Psoas muscle (tissue), 8 donors: ENCODE measurements around the gene E2F8. TPM values are rescaled to one million over a fixed set of nuclear protein-coding genes. Genes with fewer than 3 reads are reported as not detected.

Experiments used
- ATAC-seq, 4 donors: fragments of 200-7000 bp; cut with Tn5 transposase; one replicate each; pipeline ENCODE4 v1.9.1; 2020; ENCODE audit warnings: moderate library complexity in 3 of 4, mild to moderate bottlenecking in 2 of 4
- DNase-seq, 2 donors: peaks; one replicate each; pipeline ENCODE4 v3.0.0-alpha.2; 2020
- H3K27ac ChIP-seq: fragments of 200-600 bp; one replicate; pipeline ENCODE4 v1.8.0; 2022
- H3K27me3 ChIP-seq, 3 donors: fragments of 200-600 bp in 1 of 3; one replicate each; pipeline versions ENCODE4 v1.6.1 to v1.8.0; 2013 to 2022; ENCODE audit warnings: low read length in 2 of 3, mild to moderate bottlenecking in 2 of 3, moderate library complexity in 1 of 3; ENCODE audit not compliant: insufficient read depth in 3 of 3
- H3K36me3 ChIP-seq, 2 donors: fragments of 200-600 bp in 1 of 2; one replicate each; pipeline versions ENCODE4 v1.6.1 to v1.8.0; 2013 to 2022; ENCODE audit warnings: low read depth in 1 of 2, mild to moderate bottlenecking in 1 of 2, moderate library complexity in 1 of 2; ENCODE audit not compliant: insufficient read depth in 1 of 2
- H3K4me1 ChIP-seq: fragments of 200-600 bp; one replicate; pipeline ENCODE4 v1.8.0; 2022
- H3K4me3 ChIP-seq: fragments of 200-600 bp; one replicate; pipeline ENCODE4 v1.8.0; 2022; ENCODE audit warnings: mild to moderate bottlenecking
- H3K9me3 ChIP-seq: fragments of 200-600 bp; one replicate; pipeline ENCODE4 v1.8.0; 2022
- CTCF ChIP-seq: fragments of 200-600 bp; IDR thresholded peaks from one replicate; pipeline ENCODE4 v1.8.0; 2022; ENCODE audit warnings: antibody characterized with exemption
- WGBS, 3 donors: extraction: QIAGEN DNeasy Blood & Tissue Kit; methylation state at CpG; one replicate each; pipeline versions ENCODE4 v1.1.6 to v1.1.7; 2013; 5-methylcytosine and 5-hydroxymethylcytosine counted together
- intact Hi-C, 2 donors: fragments of 100-400 bp; cut with DNase I; formaldehyde crosslinking; loops; one replicate each; pipeline versions ENCODE4 v1.11.0 to v1.14.2; 2022
- long read RNA-seq, 2 donors: library from polyadenylated mRNA; unstranded; transcript quantifications; one replicate each; pipeline ENCODE4 v2.0.0, GENCODE V29; 2021
- polyA plus RNA-seq, 3 donors: library from polyadenylated mRNA; stranded (reverse); fragments of 200-250 nt; gene quantifications; one replicate each; pipeline ENCODE4 v1.2.3, GENCODE V29; 2013
- total RNA-seq, 4 donors: library from RNA; stranded (reverse); fragmentation: NEBNext Ultra II Directional in 2 of 4; extraction: Animal tissue kit (Norgen Biotek cat#: 25700) in 2 of 4; gene quantifications; one replicate each; pipeline versions ENCODE4 v1.2.1 to v1.2.4, GENCODE V29; 2021 to 2023
- donor health status: healthy with polysubstance abuse.
- donor health status: DM: no; HTN: no; CAD: no; lungs with moderate emphysema.
- donor health status: Bipolar disorder and iron deficiency.
- donor health status: healthy.
- donor health status: DM: yes; HTN: yes; CAD: no.
- donor health status: DM: no; HTN: no; CAD: no.
- donor health status: DM: no; HTN: no; CAD: no.
- donor health status: DM: yes; HTN: yes; CAD: no.

The E2F8 gene
- 10 to 100 TPM in 1 of 4 donors, 1 to 10 TPM in 3; 1.4 to 11.6 (median 3.9) TPM for total RNA-seq
- polyA plus RNA-seq: 1 to 10 TPM in 2 of 3 donors, under 1 TPM in 1; 1.00 to 1.5 (median 1.2) TPM
- long read RNA-seq, donor 1, partial matches to known transcripts: 1 of 1 reads
- long read RNA-seq, donor 1, other reads (novel, unspliced or antisense): 0 of 1 reads
- long read RNA-seq, donor 2: 0 reads

GRCh38 chr11:19240420-19241259 lies at the start of gene E2F8:
TSS of gene E2F8 (minus strand) at chr11:19240945. CDS start at chr11:19240121, 824 bp downstream.
- Histone ChIP-seq H3K27me3 (peaks cover 0 to 27% (median 9%) of the 10 kb centered on the region in 3 donors), H3K36me3 (no peaks in the 10 kb centered on the region), H3K27ac (peak within 1 kb of the TSS; percentile 79), H3K9me3 (no peaks in the 10 kb centered on the region), H3K4me1 (peaks cover 10% of the 10 kb centered on the region), H3K4me3 (peak within 1 kb of the TSS; percentile 81)
- 0 to 1% (median 1%) methylated on average over 50 to 59 of the region's 59 CpGs for WGBS, 3 donors
- TF ChIP-seq CTCF: no peak
- peak; percentile 93 to 97 (median 96) for ATAC-seq
- DNase-seq: peak; percentile 91 to 95
- intact Hi-C loops: loop anchor here in 1 of 2 donors (10.0 kb wide), 1 partner anchor 56 kb away; no protein-coding TSS in a partner anchor

GRCh38 chr11:19290356-19290755 lies 49.6 kb upstream of the E2F8 start:
- H3K27ac ChIP-seq: no peak overlapping the region
- no peaks in the 10 kb centered on the region for H3K27me3 ChIP-seq
- H3K9me3 ChIP-seq: no peaks in the 10 kb centered on the region
- no peak overlapping the region for H3K4me3 ChIP-seq
- no peaks in the 10 kb centered on the region for H3K36me3 ChIP-seq
- TF ChIP-seq CTCF: no peak
- H3K4me1 ChIP-seq: no peaks in the 10 kb centered on the region
- no peak for ATAC-seq
- 90 to 96% (median 95%) methylated on average over 2 of the region's 2 CpGs for WGBS, 3 donors
- no peak for DNase-seq
- intact Hi-C loops: no loop called here

GRCh38 chr11:19288256-19288655 lies 47.5 kb upstream of the E2F8 start:
- H3K27ac ChIP-seq: no peak overlapping the region
- DNase-seq: no peak
- ATAC-seq: no peak
- 57 to 67% (median 62%) methylated on average over 3 of the region's 3 CpGs for WGBS, 3 donors
- H3K4me3 ChIP-seq: no peak overlapping the region
- intact Hi-C loops: no loop called here
- H3K9me3 ChIP-seq: no peaks in the 10 kb centered on the region
- TF ChIP-seq CTCF: no peak
- H3K27me3 ChIP-seq: no peaks in the 10 kb centered on the region
- no peaks in the 10 kb centered on the region for H3K4me1 ChIP-seq
- no peaks in the 10 kb centered on the region for H3K36me3 ChIP-seq

GRCh38 chr11:19286411-19286810 lies 45.7 kb upstream of the E2F8 start:
- Histone ChIP-seq H3K4me3 (no peak overlapping the region), H3K4me1 (no peaks in the 10 kb centered on the region), H3K27ac (no peak overlapping the region), H3K36me3 (no peaks in the 10 kb centered on the region), H3K9me3 (no peaks in the 10 kb centered on the region), H3K27me3 (no peaks in the 10 kb centered on the region)
- intact Hi-C loops: no loop called here
- DNase-seq: no peak
- ATAC-seq: no peak
- 92 to 96% (median 95%) methylated on average over 4 of the region's 4 CpGs for WGBS, 3 donors
- TF ChIP-seq CTCF: no peak
